ENCODE measurements around the gene RFNG. TPM values are rescaled to one million over a fixed set of nuclear protein-coding genes. Genes with fewer than 3 reads are reported as not detected.
"Not testable (repeated sequence)": the region's sequence is repeated elsewhere in the genome, so short reads cannot be mapped to it uniquely, and the experiment has no call there.

The RFNG gene
- total RNA-seq, 4 donors from 2014 or later, result 11.8 to 33.7 (median 23.3) TPM

DNA sequence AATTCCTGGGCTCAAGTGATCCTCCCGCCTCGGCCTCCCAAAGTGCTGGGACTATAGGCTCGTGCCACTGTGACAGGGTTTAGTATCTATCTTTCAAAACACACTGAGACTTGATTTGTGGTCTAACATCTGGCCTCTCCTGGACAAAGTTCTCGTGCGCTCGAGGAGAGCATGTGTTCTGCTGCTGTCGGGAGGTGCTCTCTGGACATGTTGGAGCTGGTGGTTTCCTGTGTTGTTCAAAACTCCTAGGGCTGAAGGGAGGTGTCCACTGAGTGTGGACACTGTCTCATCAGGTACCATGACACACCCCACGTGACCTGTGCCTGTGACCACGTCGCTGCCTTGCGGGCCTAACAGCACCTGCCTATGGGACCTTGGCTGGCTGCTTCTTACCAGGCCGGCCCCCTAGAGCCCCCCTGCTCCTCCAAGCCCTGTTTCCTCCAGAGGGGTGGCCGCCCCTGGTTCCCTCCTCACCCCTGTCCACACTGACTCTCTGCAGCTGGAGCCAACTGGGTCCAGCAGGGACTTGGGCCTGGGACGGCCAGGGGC, 5.6 kb downstream of the RFNG start:
- H3K9me3 ChIP-seq, result no peaks in the 10 kb centered on the region
- H3K36me3 ChIP-seq, result no peaks in the 10 kb centered on the region
- no peak for DNase-seq
- TF ChIP-seq POLR2A (IDR thresholded peaks at IDR 0.05), result no peak
- TF ChIP-seq, protein P1, sequence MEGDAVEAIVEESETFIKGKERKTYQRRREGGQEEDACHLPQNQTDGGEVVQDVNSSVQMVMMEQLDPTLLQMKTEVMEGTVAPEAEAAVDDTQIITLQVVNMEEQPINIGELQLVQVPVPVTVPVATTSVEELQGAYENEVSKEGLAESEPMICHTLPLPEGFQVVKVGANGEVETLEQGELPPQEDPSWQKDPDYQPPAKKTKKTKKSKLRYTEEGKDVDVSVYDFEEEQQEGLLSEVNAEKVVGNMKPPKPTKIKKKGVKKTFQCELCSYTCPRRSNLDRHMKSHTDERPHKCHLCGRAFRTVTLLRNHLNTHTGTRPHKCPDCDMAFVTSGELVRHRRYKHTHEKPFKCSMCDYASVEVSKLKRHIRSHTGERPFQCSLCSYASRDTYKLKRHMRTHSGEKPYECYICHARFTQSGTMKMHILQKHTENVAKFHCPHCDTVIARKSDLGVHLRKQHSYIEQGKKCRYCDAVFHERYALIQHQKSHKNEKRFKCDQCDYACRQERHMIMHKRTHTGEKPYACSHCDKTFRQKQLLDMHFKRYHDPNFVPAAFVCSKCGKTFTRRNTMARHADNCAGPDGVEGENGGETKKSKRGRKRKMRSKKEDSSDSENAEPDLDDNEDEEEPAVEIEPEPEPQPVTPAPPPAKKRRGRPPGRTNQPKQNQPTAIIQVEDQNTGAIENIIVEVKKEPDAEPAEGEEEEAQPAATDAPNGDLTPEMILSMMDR (IDR thresholded peaks at IDR 0.05), result no peak
- no peaks in the 10 kb centered on the region for H3K27me3 ChIP-seq
- H3K4me3 ChIP-seq, result no peak overlapping the region
- intact Hi-C loops (cut with DNase I; ENCODE audit: low total_unique reads), result no loop called here
- peaks cover 0 to 11% of the 10 kb centered on the region in 2 donors for H3K4me1 ChIP-seq
- H3K27ac ChIP-seq, result no peak overlapping the region

DNA sequence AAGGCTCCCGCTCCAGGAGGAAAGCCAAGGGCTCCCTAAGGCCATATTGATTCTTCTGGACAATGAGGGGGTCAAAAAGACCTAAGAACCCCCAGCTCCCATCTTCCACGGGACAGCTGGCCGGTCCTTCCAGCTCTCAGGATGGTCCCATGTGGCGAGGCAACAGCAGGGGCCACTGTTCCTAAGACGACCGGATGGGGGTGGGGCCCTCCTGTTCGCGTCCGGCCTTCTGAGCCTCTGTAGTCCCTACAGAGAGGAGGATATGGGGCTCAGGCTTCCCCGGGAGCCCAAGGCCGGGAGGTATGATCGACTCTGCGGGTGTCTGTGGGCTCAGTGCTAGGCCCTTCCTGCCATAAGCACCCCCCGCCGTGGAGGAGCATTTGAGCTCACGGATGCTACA, 8.1 kb downstream of the RFNG start:
- no peaks in the 10 kb centered on the region for H3K27me3 ChIP-seq
- intact Hi-C loops (cut with DNase I; ENCODE audit: low total_unique reads), result no loop called here
- H3K9me3 ChIP-seq, result no peaks in the 10 kb centered on the region
- H3K4me3 ChIP-seq, result no peak overlapping the region
- no peaks in the 10 kb centered on the region for H3K36me3 ChIP-seq
- H3K4me1 ChIP-seq, result no peaks in the 10 kb centered on the region
- no peak for DNase-seq
- H3K27ac ChIP-seq, result no peak overlapping the region
- no peak for TF ChIP-seq POLR2A (IDR thresholded peaks at IDR 0.05)
- TF ChIP-seq, protein P1 (IDR thresholded peaks at IDR 0.05), result no peak

DNA sequence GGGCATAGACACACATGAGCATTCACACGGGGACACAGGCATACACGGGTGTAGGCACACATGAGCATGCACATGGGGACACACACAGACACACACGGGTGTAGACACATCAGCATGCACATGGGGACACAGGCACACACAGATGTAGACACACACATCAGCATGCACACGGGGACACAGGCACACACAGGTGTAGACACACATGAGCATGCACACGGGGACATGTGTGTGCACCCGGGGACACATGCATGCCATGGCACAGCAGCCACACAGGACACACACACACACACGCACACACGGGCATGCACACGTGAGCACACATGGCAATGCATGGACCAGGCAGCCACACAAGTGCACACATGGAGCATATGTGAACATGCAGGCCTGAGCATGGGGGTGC, 9.0 kb downstream of the RFNG start:
- Histone ChIP-seq H3K4me3 (no peak overlapping the region), H3K27me3 (no peaks in the 10 kb centered on the region), H3K4me1 (no peaks in the 10 kb centered on the region), H3K27ac (no peak overlapping the region), H3K9me3 (no peaks in the 10 kb centered on the region), H3K36me3 (no peaks in the 10 kb centered on the region)
- intact Hi-C loops (cut with DNase I; ENCODE audit: low total_unique reads), result no loop called here
- no peak for DNase-seq
- TF ChIP-seq, protein P1 (IDR thresholded peaks at IDR 0.05), result no peak
- no peak for TF ChIP-seq POLR2A (IDR thresholded peaks at IDR 0.05)

DNA sequence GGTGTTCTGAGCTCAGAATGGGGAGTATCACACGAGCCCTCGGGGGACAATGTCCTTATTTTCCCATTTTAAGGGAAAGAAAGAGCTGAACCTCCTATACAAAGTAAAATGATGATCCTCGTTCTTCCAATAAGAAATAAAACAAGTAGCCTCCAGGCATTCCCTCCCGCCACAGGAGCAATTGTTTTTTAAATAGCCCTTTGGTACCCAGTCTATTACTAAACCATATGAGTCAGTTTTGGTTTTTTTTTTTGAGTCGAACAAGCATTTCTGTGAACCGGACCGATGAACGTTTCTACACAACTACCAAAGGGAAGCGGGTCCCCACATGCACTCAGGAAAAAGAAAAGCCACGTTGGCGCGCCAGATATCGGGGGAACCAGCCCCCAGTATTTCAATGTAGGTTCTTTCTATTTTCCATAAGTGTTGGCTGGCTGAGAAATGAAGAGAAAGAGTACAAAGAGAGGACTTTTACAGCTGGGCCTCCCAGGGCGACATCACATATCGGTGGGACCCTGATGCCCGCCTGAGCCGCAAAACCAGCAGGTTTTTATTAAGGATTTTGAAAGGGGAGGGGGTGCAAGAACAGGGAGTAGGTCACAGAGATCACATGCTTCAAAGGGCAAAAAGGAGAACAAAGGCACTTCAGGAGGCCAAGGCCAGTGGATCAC, 10.3 kb downstream of the RFNG start:
- TF ChIP-seq POLR2A (IDR thresholded peaks at IDR 0.05), result no peak
- TF ChIP-seq, protein P1 (IDR thresholded peaks at IDR 0.05), result no peak
- intact Hi-C loops (cut with DNase I; ENCODE audit: low total_unique reads), result no loop called here
- Histone ChIP-seq H3K4me1 (peaks cover 0 to 5% of the 10 kb centered on the region in 2 donors), H3K27me3 (no peaks in the 10 kb centered on the region), H3K27ac (no peak overlapping the region), H3K36me3 (no peaks in the 10 kb centered on the region), H3K4me3 (no peak overlapping the region), H3K9me3 (no peaks in the 10 kb centered on the region)
- DNase-seq, result no peak

DNA sequence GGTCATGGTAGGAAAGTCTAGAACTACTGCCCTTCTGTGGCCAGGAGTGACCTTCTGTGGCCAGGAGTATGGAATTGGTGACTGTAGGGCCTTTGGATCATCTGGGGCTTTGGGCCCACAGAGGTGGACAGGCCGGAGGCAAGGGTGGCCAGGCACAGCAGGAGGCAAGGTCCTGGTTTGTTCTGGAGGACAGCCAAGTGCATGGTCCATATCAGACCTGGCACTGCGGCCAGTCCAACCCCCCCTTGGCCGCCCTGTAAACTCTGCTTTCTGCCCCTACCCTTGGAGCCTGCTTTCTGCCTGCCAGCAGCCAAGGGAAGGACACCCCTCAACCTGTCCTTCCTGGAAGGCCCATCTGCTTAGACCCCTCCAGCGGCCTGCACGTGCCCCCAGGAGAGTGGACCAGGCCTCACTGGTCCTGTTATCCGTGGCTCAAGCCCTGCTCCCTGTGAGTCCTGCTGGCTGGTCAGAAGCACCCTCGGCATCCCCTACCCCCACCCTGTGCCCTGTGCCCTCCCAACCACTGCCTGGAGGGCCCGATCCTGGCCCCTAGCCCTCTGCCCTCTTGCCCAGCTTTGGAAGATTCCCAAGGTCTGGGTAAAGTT, 11.8 kb downstream of the RFNG start:
- Histone ChIP-seq H3K27me3 (no peaks in the 10 kb centered on the region), H3K4me1 (peaks cover 0 to 10% of the 10 kb centered on the region in 2 donors), H3K27ac (no peak overlapping the region), H3K9me3 (no peaks in the 10 kb centered on the region), H3K36me3 (no peaks in the 10 kb centered on the region), H3K4me3 (no peak overlapping the region)
- TF ChIP-seq, protein P1 (IDR thresholded peaks at IDR 0.05), result no peak
- no peak for TF ChIP-seq POLR2A (IDR thresholded peaks at IDR 0.05)
- intact Hi-C loops (cut with DNase I; ENCODE audit: low total_unique reads), result no loop called here
- DNase-seq, result no peak

DNA sequence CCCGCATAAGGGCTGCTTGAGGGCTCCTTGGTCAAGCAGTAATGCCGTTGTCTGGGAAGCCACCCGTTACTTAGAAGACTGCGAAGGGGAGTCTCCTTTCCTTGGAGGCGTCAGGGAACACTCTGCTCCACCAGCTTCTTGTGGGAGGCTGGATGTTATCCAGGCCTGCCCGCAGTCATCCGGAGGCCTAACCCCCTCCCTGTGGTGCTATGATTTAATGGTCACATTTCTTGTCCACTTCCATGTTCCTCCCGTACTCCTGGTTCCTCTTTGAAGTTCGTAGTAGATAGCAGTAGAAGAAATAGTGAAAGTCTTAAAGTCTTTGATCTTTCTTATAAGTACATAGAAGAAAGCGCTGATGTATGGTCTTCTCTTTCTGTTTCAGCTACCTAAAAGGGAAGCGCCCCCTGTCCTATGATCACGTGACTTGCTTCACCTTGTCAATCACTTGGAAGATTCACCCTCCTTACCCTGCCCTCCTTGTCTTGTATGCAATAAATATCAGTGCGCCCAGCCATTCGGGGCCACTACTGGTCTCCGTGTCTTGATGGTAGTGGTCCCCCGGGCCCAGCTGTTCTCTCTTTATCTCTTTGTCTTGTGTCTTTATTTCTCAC, 12.7 kb downstream of the RFNG start:
- peaks cover 0 to 10% of the 10 kb centered on the region in 2 donors for H3K4me1 ChIP-seq
- H3K4me3 ChIP-seq; H3K36me3 ChIP-seq; intact Hi-C loops (cut with DNase I; ENCODE audit: low total_unique reads); H3K27ac ChIP-seq; H3K9me3 ChIP-seq; H3K27me3 ChIP-seq; DNase-seq: not testable (repeated sequence)

Measured in uterus (tissue), 4 donors.